SK-N-SH (cell line): ENCODE results near the gene ZNF674.

Experiments used
- CHD2 ChIP-seq: fragments of 150-350 bp; IDR thresholded peaks from 2 replicates; pipeline ENCODE4 v1.6.1; 2018; ENCODE audit warnings: low read length; ENCODE audit not compliant: partially characterized antibody
- CTCF ChIP-seq: fragments of 200-600 bp; sonication (generic); IDR thresholded peaks from 2 replicates; pipeline ENCODE4 v1.6.1; 2017; ENCODE audit warnings: antibody characterized with exemption, mild to moderate bottlenecking, moderate library complexity
- EP300 ChIP-seq, 2 experiments: IDR thresholded peaks; 2 replicates each; pipeline versions ENCODE4 v1.4.0 to v1.6.1; 2012; ENCODE audit warnings: borderline replicate concordance in 1 of 2, low read depth in 1 of 2, low read length in 1 of 2
- FOXJ3 ChIP-seq: sonication (generic); formaldehyde crosslinking; IDR thresholded peaks from 2 replicates; pipeline ENCODE4 v1.5.1; 2020; ENCODE audit warnings: mild to moderate bottlenecking, missing genetic modification reagents
- GATA2 ChIP-seq: sonication (generic); formaldehyde crosslinking; IDR thresholded peaks from 2 replicates; pipeline ENCODE4 v1.5.0; 2020; ENCODE audit warnings: mild to moderate bottlenecking, missing genetic modification reagents
- JUND ChIP-seq: IDR thresholded peaks from 2 replicates; pipeline ENCODE4 v1.4.0; 2012
- MXI1 ChIP-seq: IDR thresholded peaks from 2 replicates; pipeline ENCODE4 v1.6.1; 2012; ENCODE audit warnings: mild to moderate bottlenecking, low read depth, low read length, improper control_type of control experiment
- POLR2AphosphoS5 ChIP-seq: IDR thresholded peaks from 2 replicates; pipeline ENCODE4 v1.6.1; 2012; ENCODE audit warnings: low read depth, low read length
- RAD21 ChIP-seq: IDR thresholded peaks from 2 replicates; pipeline ENCODE4 v1.6.1; 2012; ENCODE audit warnings: mild to moderate bottlenecking, low read length
- RCOR1 ChIP-seq: fragments of 150-350 bp; IDR thresholded peaks from 2 replicates; pipeline ENCODE4 v1.6.1; 2017; ENCODE audit warnings: antibody characterized with exemption, low read length
- USF2 ChIP-seq: fragments of 150-350 bp; IDR thresholded peaks from 2 replicates; pipeline ENCODE4 v1.6.1; 2017; ENCODE audit warnings: antibody characterized with exemption, low read length, low read depth, borderline replicate concordance
- YY1 ChIP-seq: IDR thresholded peaks from 2 replicates; pipeline ENCODE4 v1.4.0; 2012; ENCODE audit warnings: low read depth, mild to moderate bottlenecking

- TF ChIP-seq CHD2 (no peak), CTCF (no peak), JUND (no peak), RAD21 (no peak), EP300 (IDR thresholded peaks at IDR 0.05; ENCODE audit: borderline replicate concordance in 1 of 2, low read depth in 1 of 2, low read length in 1 of 2) (no peak), USF2 (no peak), GATA2 (CRISPR knock-in tag) (no peak), RCOR1 (no peak), MXI1 (no peak), POLR2AphosphoS5 (no peak), FOXJ3 (CRISPR knock-in tag) (no peak), YY1 (no peak)
These were observed 16.8 kb upstream of the ZNF674 start for GRCh38 chrX:46561824-46562657.
